Peyer's patch (tissue), 4 donors: ENCODE measurements around the gene RAPGEF1.

ENCODE experiments used
- POLR2A ChIP-seq, 2 donors: fragments of 450-650 bp; IDR thresholded peaks; one replicate each; pipeline ENCODE4 v1.5.1; 2017; ENCODE audit warnings: antibody characterized with exemption in 2 of 2, mild to moderate bottlenecking in 2 of 2, moderate library complexity in 2 of 2
- TF ChIP-seq, protein P1 (sequence below), 6 experiments: fragments of 450-650 bp in 4 of 6; fragments of 200-600 bp in 2 of 6; sonication (generic) in 1 of 6; IDR thresholded peaks; one replicate each; pipeline ENCODE4 v1.5.1; 2017 to 2019; ENCODE audit warnings: antibody characterized with exemption in 6 of 6, mild to moderate bottlenecking in 3 of 6, moderate library complexity in 1 of 6

- TF ChIP-seq, protein P1, sequence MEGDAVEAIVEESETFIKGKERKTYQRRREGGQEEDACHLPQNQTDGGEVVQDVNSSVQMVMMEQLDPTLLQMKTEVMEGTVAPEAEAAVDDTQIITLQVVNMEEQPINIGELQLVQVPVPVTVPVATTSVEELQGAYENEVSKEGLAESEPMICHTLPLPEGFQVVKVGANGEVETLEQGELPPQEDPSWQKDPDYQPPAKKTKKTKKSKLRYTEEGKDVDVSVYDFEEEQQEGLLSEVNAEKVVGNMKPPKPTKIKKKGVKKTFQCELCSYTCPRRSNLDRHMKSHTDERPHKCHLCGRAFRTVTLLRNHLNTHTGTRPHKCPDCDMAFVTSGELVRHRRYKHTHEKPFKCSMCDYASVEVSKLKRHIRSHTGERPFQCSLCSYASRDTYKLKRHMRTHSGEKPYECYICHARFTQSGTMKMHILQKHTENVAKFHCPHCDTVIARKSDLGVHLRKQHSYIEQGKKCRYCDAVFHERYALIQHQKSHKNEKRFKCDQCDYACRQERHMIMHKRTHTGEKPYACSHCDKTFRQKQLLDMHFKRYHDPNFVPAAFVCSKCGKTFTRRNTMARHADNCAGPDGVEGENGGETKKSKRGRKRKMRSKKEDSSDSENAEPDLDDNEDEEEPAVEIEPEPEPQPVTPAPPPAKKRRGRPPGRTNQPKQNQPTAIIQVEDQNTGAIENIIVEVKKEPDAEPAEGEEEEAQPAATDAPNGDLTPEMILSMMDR (IDR thresholded peaks at IDR 0.05): no peak
- TF ChIP-seq POLR2A (IDR thresholded peaks at IDR 0.05): no peak
Observed at GRCh38 chr9:131555841-131556673, 183.8 kb downstream of the RAPGEF1 start.
